HEK293 (cell line): ENCODE results near the gene IMMP2L.

Experiments used
- YY1 ChIP-seq: fragments of 450-650 bp; formaldehyde crosslinking; IDR thresholded peaks from 2 replicates; pipeline ENCODE4 v1.5.1; 2018; ENCODE audit warnings: missing biosample characterization, missing genetic modification characterization
- ZBTB44 ChIP-seq: fragments of 450-650 bp; IDR thresholded peaks from 2 replicates; pipeline ENCODE4 v1.5.1; 2018; ENCODE audit warnings: missing biosample characterization, mild to moderate bottlenecking, missing genetic modification characterization
- ZNF148 ChIP-seq: fragments of 450-650 bp; formaldehyde crosslinking; IDR thresholded peaks from 2 replicates; pipeline ENCODE4 v1.5.0; 2017; ENCODE audit warnings: missing biosample characterization, missing genetic modification characterization, borderline replicate concordance
- ZNF155 ChIP-seq: fragments of 450-650 bp; formaldehyde crosslinking; IDR thresholded peaks from 2 replicates; pipeline ENCODE4 v1.5.1; 2016; ENCODE audit warnings: missing biosample characterization, missing genetic modification characterization
- ZNF530 ChIP-seq: fragments of 450-650 bp; formaldehyde crosslinking; IDR thresholded peaks from 2 replicates; pipeline ENCODE4 v1.5.1; 2016; ENCODE audit warnings: low read depth, missing biosample characterization, missing genetic modification characterization
- TF ChIP-seq, protein P1 (sequence below): fragments of 450-650 bp; formaldehyde crosslinking; IDR thresholded peaks from 2 replicates; pipeline ENCODE4 v1.5.1; 2016; ENCODE audit warnings: missing biosample characterization, missing genetic modification characterization
- TF ChIP-seq, protein P2 (sequence below): fragments of 450-650 bp; formaldehyde crosslinking; IDR thresholded peaks from 2 replicates; pipeline ENCODE4 v1.5.1; 2016; ENCODE audit warnings: missing biosample characterization, missing genetic modification characterization

- no peak for TF ChIP-seq ZBTB44
- TF ChIP-seq ZNF148 = no peak
- no peak for TF ChIP-seq ZNF530 (tag by site-specific recombination)
- TF ChIP-seq, protein P1, sequence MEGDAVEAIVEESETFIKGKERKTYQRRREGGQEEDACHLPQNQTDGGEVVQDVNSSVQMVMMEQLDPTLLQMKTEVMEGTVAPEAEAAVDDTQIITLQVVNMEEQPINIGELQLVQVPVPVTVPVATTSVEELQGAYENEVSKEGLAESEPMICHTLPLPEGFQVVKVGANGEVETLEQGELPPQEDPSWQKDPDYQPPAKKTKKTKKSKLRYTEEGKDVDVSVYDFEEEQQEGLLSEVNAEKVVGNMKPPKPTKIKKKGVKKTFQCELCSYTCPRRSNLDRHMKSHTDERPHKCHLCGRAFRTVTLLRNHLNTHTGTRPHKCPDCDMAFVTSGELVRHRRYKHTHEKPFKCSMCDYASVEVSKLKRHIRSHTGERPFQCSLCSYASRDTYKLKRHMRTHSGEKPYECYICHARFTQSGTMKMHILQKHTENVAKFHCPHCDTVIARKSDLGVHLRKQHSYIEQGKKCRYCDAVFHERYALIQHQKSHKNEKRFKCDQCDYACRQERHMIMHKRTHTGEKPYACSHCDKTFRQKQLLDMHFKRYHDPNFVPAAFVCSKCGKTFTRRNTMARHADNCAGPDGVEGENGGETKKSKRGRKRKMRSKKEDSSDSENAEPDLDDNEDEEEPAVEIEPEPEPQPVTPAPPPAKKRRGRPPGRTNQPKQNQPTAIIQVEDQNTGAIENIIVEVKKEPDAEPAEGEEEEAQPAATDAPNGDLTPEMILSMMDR (tag by site-specific recombination) = no peak
- TF ChIP-seq, protein P2, sequence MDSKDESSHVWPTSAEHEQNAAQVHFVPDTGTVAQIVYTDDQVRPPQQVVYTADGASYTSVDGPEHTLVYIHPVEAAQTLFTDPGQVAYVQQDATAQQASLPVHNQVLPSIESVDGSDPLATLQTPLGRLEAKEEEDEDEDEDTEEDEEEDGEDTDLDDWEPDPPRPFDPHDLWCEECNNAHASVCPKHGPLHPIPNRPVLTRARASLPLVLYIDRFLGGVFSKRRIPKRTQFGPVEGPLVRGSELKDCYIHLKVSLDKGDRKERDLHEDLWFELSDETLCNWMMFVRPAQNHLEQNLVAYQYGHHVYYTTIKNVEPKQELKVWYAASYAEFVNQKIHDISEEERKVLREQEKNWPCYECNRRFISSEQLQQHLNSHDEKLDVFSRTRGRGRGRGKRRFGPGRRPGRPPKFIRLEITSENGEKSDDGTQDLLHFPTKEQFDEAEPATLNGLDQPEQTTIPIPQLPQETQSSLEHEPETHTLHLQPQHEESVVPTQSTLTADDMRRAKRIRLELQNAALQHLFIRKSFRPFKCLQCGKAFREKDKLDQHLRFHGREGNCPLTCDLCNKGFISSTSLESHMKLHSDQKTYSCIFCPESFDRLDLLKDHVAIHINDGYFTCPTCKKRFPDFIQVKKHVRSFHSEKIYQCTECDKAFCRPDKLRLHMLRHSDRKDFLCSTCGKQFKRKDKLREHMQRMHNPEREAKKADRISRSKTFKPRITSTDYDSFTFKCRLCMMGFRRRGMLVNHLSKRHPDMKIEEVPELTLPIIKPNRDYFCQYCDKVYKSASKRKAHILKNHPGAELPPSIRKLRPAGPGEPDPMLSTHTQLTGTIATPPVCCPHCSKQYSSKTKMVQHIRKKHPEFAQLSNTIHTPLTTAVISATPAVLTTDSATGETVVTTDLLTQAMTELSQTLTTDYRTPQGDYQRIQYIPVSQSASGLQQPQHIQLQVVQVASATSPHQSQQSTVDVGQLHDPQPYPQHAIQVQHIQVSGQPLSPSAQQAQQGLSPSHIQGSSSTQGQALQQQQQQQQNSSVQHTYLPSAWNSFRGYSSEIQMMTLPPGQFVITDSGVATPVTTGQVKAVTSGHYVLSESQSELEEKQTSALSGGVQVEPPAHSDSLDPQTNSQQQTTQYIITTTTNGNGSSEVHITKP (tag by site-specific recombination) = no peak
- TF ChIP-seq ZNF155 (tag by site-specific recombination) = no peak
- TF ChIP-seq YY1 (tag by site-specific recombination) = no peak
Observed at GRCh38 chr7:111401516-111401915, 160.8 kb downstream of the IMMP2L start.
